ENCODE measurements around the gene NKX1-1. TPM values are rescaled to one million over a fixed set of nuclear protein-coding genes. Genes with fewer than 3 reads are reported as not detected.

Gene NKX1-1
- polyA plus RNA-seq (2012; ENCODE audit: insufficient read depth, insufficient read length, low read depth), result not detected

DNA sequence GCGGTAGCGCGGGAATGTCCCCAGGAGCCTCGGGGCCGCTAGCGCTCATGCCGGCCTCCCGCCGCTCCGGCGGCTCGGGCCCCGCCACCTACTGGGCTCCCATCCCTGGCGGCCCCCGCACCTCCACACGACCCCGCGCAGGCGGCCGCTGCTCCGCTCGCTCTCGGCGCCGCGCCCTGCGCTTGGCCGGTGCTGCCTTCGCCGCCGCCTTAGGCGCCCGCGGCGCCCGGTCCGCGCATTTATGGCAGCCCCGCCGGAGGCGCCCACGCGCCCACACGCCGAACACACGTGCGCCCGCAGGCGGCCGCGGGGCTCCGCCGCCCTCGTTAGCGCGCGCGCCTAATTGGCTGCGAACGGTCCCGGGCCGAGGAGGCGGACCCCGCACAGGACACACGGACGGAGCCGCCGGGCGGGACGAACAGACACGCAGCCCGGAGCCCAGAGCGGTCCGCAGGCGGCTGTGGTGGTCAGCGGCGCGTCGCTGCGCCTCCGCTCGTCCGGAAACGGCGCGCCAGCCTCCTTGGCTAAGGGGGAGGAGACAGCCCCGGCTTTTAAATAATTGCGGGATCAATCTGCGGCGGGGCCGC, at the start of gene NKX1-1:
Gene NKX1-1 (minus strand): TSS at position 49 of the 587 bp plus-strand sequence. CDS start 0 bp downstream, at position 49.
- Histone ChIP-seq H3K4me1 (no peaks in the 10 kb centered on the region), H3K9me3 (no peaks in the 10 kb centered on the region), H3K36me3 (no peaks in the 10 kb centered on the region), H3K4me3 (ENCODE audit: low read depth, low read length) (no peak within 1 kb of the TSS), H3K27me3 (peaks cover 98% of the 10 kb centered on the region)
- DNase-seq, result no peak
- TF ChIP-seq, protein P1, sequence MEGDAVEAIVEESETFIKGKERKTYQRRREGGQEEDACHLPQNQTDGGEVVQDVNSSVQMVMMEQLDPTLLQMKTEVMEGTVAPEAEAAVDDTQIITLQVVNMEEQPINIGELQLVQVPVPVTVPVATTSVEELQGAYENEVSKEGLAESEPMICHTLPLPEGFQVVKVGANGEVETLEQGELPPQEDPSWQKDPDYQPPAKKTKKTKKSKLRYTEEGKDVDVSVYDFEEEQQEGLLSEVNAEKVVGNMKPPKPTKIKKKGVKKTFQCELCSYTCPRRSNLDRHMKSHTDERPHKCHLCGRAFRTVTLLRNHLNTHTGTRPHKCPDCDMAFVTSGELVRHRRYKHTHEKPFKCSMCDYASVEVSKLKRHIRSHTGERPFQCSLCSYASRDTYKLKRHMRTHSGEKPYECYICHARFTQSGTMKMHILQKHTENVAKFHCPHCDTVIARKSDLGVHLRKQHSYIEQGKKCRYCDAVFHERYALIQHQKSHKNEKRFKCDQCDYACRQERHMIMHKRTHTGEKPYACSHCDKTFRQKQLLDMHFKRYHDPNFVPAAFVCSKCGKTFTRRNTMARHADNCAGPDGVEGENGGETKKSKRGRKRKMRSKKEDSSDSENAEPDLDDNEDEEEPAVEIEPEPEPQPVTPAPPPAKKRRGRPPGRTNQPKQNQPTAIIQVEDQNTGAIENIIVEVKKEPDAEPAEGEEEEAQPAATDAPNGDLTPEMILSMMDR (IDR thresholded peaks at IDR 0.05; ENCODE audit: low read depth, low read length), result no peak

DNA sequence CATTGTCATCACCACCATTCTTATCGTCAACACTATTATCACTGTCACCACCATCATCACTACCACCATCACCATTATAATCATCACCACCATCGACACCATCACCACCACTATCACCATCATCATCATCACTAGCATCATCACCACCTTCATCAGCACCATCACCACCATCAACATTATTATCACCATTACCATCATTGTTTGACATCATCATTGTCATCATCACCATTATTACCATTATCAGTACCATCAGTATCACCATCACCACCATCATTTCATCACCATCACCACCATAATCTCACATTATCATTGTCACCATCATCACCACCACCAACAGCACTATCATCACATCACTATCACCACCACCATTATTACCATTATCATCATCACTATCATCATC, 47.5 kb upstream of the NKX1-1 start:
- no peaks in the 10 kb centered on the region for H3K36me3 ChIP-seq
- H3K4me3 ChIP-seq (ENCODE audit: low read depth, low read length), result no peak overlapping the region
- DNase-seq, result no peak
- H3K27me3 ChIP-seq, result peaks cover 6% of the 10 kb centered on the region; the same call in 1 of the 2 replicates
- TF ChIP-seq, protein P1 (IDR thresholded peaks at IDR 0.05; ENCODE audit: low read depth, low read length), result no peak
- no peaks in the 10 kb centered on the region for H3K9me3 ChIP-seq
- no peaks in the 10 kb centered on the region for H3K4me1 ChIP-seq

DNA sequence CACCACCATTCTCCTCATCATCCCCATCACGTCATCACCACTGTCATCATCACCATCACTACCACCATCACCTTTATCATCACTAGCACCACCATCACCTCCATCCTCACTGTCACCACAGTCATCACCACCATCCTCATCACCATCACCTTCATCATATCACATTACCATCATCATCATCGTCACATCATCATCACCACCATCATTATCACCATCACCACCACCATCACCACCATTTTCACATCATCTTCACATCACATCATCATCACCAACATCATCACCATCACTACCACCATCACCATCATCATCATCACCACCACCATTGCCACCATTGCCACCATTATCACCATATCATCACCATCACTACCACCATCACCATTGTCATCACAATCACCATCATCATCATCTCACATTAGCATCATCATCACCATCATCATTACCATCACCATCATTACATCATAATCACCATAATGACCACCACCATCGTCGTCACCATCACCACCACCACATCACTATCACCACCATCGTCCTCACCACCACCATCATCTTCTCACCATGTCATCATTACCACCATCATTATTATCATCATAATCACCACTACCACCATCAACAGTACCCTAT, 46.3 kb upstream of the NKX1-1 start:
- Histone ChIP-seq H3K9me3 (no peaks in the 10 kb centered on the region), H3K4me3 (ENCODE audit: low read depth, low read length) (no peak overlapping the region), H3K27me3 (no peaks in the 10 kb centered on the region), H3K4me1 (no peaks in the 10 kb centered on the region), H3K36me3 (no peaks in the 10 kb centered on the region)
- DNase-seq, result no peak
- TF ChIP-seq, protein P1 (IDR thresholded peaks at IDR 0.05; ENCODE audit: low read depth, low read length), result no peak

DNA sequence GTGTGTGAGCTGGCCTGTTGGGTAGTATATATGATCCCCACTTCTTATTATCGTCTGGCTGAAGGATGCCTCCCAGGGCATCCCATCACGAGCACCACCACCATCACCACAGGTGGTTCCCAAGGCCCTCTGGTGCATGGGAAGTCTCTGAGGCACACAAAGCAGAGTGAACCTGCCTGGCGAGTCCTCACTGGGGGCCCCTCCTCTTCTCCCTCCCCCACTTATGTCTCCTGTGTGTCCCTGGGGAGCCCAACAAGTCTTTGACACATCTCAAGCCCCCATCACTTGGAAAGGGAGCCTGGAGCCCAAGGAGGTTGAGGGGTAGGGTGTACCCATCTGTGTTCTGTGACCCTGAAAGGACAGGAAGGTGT, 45.5 kb upstream of the NKX1-1 start:
- H3K9me3 ChIP-seq, result no peaks in the 10 kb centered on the region

DNA sequence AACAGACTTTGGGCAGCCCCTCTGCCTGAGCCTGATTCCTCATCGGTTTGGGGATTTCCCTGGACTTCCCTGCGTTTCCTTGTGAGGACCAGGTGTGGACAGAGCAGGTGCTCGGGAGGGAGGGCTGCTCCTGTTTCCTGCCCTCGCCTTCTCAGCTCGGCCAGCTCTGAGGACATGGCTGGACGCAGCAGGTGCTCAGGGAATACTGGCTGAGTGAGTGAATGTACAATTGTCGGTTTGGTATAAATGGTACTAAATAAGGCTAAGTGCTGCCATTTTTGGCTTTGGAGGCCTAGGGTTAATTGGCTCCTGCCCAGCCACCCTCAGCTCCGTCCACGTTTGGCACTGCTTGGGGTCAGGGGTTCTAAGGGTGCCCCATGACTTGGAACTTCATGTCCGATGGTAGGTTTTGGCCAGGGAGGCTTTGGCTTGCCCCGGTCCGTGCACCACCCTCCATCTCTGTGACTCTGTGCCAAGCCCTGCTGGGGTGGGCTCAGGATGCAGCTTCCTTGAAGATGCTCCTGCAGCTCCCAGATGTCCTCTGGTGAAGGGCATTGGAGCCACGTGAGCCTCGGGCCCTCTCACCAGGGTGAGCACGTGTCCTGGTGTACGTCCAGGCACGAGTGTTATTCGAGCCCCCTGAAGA, 45.0 kb upstream of the NKX1-1 start:
- Histone ChIP-seq H3K4me1 (no peaks in the 10 kb centered on the region), H3K9me3 (no peaks in the 10 kb centered on the region), H3K4me3 (ENCODE audit: low read depth, low read length) (no peak overlapping the region), H3K27me3 (no peaks in the 10 kb centered on the region), H3K36me3 (no peaks in the 10 kb centered on the region)
- TF ChIP-seq, protein P1 (IDR thresholded peaks at IDR 0.05; ENCODE audit: low read depth, low read length), result no peak
- DNase-seq, result no peak

More for the DNA sequence above, 45.5 kb upstream of the NKX1-1 start:
- Histone ChIP-seq H3K4me1 (no peaks in the 10 kb centered on the region), H3K4me3 (ENCODE audit: low read depth, low read length) (no peak overlapping the region), H3K27me3 (no peaks in the 10 kb centered on the region), H3K36me3 (no peaks in the 10 kb centered on the region)
- DNase-seq, result no peak
- TF ChIP-seq, protein P1 (IDR thresholded peaks at IDR 0.05; ENCODE audit: low read depth, low read length), result no peak
